CD4-positive, alpha-beta T cell treated with Interleukin-12 subunit alpha and Interleukin-12 subunit beta, for 1 hour (primary cell): ENCODE measurements around the gene GATA2.

Experiments
- DNase-seq: peaks from one replicate; pipeline ENCODE4 v3.0.0-alpha.2; 2020

Gene GATA2

GRCh38 chr3:128492671-128493569 is at the start of gene GATA2:
TSS of gene GATA2 (minus strand) at chr3:128493201. CDS start at chr3:128487031, 6,170 bp downstream.
- DNase-seq: no peak

GRCh38 chr3:128541246-128541645 is 48.2 kb upstream of the GATA2 start:
- DNase-seq: no peak

- DNase-seq: no peak
Measured at GRCh38 chr3:128539376-128539775, 46.4 kb upstream of the GATA2 start.

GRCh38 chr3:128537091-128537703 is 44.2 kb upstream of the GATA2 start:
- DNase-seq: no peak

- DNase-seq: no peak
Measured at GRCh38 chr3:128532012-128532983, 39.3 kb upstream of the GATA2 start.

GRCh38 chr3:128524374-128525299 is 31.6 kb upstream of the GATA2 start:
- DNase-seq: no peak

- no peak for DNase-seq
Measured at GRCh38 chr3:128523591-128523990, 30.6 kb upstream of the GATA2 start.

GRCh38 chr3:128521715-128522114 is 28.7 kb upstream of the GATA2 start:
- DNase-seq: no peak

GRCh38 chr3:128518587-128519490 is 25.8 kb upstream of the GATA2 start:
- no peak for DNase-seq

GRCh38 chr3:128517648-128518047 is 24.6 kb upstream of the GATA2 start:
- no peak for DNase-seq

GRCh38 chr3:128515967-128516366 is 23.0 kb upstream of the GATA2 start:
- no peak for DNase-seq

- DNase-seq: no peak
Measured at GRCh38 chr3:128508852-128509251, 15.9 kb upstream of the GATA2 start.

GRCh38 chr3:128506754-128507153 is 13.8 kb upstream of the GATA2 start:
- DNase-seq: no peak

GRCh38 chr3:128505771-128506170 is 12.8 kb upstream of the GATA2 start:
- DNase-seq: no peak

GRCh38 chr3:128504963-128505730 is 12.1 kb upstream of the GATA2 start:
- DNase-seq: no peak

GRCh38 chr3:128504533-128504915 is 11.5 kb upstream of the GATA2 start:
- no peak for DNase-seq

- no peak for DNase-seq
Measured at GRCh38 chr3:128503751-128504532, 10.9 kb upstream of the GATA2 start.

- no peak for DNase-seq
Measured at GRCh38 chr3:128503164-128503651, 10.2 kb upstream of the GATA2 start.

- no peak for DNase-seq
Measured at GRCh38 chr3:128502712-128503111, 9.7 kb upstream of the GATA2 start.
